HFFc6 (cell line): ENCODE data around the gene ANGPTL8. TPM values are rescaled to one million over a fixed set of nuclear protein-coding genes. Genes with fewer than 3 reads are reported as not detected.
A peak's percentile ranks its signal among the peaks of the same experiment; 100 is the strongest.

ENCODE experiments used
- DNase-seq: peaks from one replicate; pipeline ENCODE4 v3.0.0-alpha.2; 2018
- H3K27ac Mint-ChIP-seq: 2 replicates; pipeline ENCODE4 v1.8.0; 2020; ENCODE audit warnings: mild to moderate bottlenecking, mixed read lengths
- H3K27me3 Mint-ChIP-seq: 2 replicates; pipeline ENCODE4 v1.8.0; 2021; ENCODE audit warnings: mild to moderate bottlenecking, moderate library complexity, mixed read lengths; ENCODE audit not compliant: insufficient read depth
- H3K36me3 Mint-ChIP-seq: 2 replicates; pipeline ENCODE4 v1.8.0; 2021; ENCODE audit warnings: low read depth, mixed read lengths
- H3K4me1 Mint-ChIP-seq: 2 replicates; pipeline ENCODE4 v1.8.0; 2020; ENCODE audit warnings: low read depth, mixed read lengths
- H3K4me3 Mint-ChIP-seq: 2 replicates; pipeline ENCODE4 v1.8.0; 2020; ENCODE audit warnings: mild to moderate bottlenecking, moderate library complexity, mixed read lengths
- H3K9me3 Mint-ChIP-seq: 2 replicates; pipeline ENCODE4 v1.8.0; 2020; ENCODE audit warnings: mild to moderate bottlenecking, mixed read lengths
- total RNA-seq, 6 experiments: library from RNA; stranded (reverse); fragmentation: NEBNext Ultra II Directional; extraction: Animal tissue kit (Norgen Biotek cat#: 25700); gene quantifications; 2 replicates in 1 of 6; 3 replicates in 5 of 6; pipeline ENCODE4 v1.2.3, GENCODE V29; 2021
- TF ChIP-seq, protein P1 (sequence below): fragments of 200-600 bp; sonication (generic); IDR thresholded peaks from 2 replicates; pipeline ENCODE4 v1.5.0; 2021; ENCODE audit warnings: antibody characterized with exemption, mild to moderate bottlenecking

The ANGPTL8 gene
- total RNA-seq, 6 experiments from 2014 or later, result not detected

GRCh38 chr19:11284515-11284914, 45.1 kb downstream of the ANGPTL8 start:
- Mint-ChIP-seq H3K27ac (no peak overlapping the region), H3K9me3 (no peaks in the 10 kb centered on the region), H3K4me3 (no peak overlapping the region), H3K27me3 (peaks cover 1% of the 10 kb centered on the region), H3K36me3 (no peaks in the 10 kb centered on the region), H3K4me1 (peaks cover 15% of the 10 kb centered on the region)
- no peak for DNase-seq
- TF ChIP-seq, protein P1, sequence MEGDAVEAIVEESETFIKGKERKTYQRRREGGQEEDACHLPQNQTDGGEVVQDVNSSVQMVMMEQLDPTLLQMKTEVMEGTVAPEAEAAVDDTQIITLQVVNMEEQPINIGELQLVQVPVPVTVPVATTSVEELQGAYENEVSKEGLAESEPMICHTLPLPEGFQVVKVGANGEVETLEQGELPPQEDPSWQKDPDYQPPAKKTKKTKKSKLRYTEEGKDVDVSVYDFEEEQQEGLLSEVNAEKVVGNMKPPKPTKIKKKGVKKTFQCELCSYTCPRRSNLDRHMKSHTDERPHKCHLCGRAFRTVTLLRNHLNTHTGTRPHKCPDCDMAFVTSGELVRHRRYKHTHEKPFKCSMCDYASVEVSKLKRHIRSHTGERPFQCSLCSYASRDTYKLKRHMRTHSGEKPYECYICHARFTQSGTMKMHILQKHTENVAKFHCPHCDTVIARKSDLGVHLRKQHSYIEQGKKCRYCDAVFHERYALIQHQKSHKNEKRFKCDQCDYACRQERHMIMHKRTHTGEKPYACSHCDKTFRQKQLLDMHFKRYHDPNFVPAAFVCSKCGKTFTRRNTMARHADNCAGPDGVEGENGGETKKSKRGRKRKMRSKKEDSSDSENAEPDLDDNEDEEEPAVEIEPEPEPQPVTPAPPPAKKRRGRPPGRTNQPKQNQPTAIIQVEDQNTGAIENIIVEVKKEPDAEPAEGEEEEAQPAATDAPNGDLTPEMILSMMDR, result no peak

DNA sequence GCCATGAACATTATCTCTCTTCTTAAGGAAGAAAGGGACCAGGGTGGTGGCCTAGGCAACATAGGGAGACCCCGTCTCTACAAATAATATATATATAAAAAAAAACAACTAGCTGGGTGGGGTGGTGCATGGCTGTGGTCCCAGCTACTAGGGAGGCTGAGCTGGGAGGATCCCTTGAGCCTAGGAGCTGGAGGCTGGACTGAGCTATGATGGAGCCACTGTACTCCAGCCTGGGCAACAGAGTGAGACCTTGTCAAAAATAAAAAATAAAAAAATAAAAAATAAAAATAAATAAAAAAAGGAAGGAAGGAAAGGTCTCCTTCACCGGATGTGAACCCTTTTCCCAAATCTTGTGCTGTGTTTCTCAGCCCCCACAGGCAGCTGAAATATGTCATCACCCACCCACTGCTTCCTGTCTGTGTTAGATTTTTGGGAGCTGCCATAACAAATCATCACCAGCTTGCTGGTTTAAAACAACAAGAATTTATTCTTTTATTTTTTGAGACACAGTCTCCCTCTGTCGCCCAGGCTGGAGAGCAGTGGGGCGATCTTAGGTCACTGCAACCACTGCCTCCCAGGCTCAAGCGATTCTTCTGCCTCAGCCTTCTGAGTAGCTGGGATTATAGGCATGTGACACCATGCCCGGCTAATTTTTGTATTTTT, 47.0 kb downstream of the ANGPTL8 start:
- peak; percentile 11 for DNase-seq
- H3K27me3 Mint-ChIP-seq, result peaks cover 1% of the 10 kb centered on the region
- no peaks in the 10 kb centered on the region for H3K36me3 Mint-ChIP-seq
- no peak overlapping the region for H3K27ac Mint-ChIP-seq
- TF ChIP-seq, protein P1, result no peak; the same call in 1 of the 2 replicates
- no peak overlapping the region for H3K4me3 Mint-ChIP-seq
- H3K4me1 Mint-ChIP-seq, result peaks cover 14% of the 10 kb centered on the region
- no peaks in the 10 kb centered on the region for H3K9me3 Mint-ChIP-seq

DNA sequence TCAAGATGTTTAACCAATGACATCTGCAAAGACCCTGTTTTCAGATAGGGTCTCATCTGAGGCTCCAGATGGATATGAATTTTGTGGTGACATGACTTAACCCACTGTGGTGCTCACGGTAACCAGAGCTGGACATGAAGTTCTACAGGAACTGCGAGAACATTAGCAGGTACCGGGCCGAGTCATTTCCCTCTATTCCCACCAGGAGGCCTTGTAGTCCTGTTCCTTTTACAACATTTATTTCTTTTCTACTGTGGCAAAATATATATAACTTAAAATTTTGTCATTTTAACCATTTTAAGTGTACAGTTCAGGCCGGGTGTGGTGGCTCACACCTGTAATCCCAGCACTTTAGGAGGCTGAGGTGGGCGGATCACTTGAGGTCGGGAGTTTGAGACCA, 48.9 kb downstream of the ANGPTL8 start:
- TF ChIP-seq, protein P1, result peak; percentile 77
- Mint-ChIP-seq H3K27ac (no peak overlapping the region), H3K4me1 (peaks cover 11% of the 10 kb centered on the region), H3K27me3 (peaks cover 1% of the 10 kb centered on the region), H3K36me3 (no peaks in the 10 kb centered on the region), H3K9me3 (no peaks in the 10 kb centered on the region), H3K4me3 (no peak overlapping the region)
- DNase-seq, result no peak

DNA sequence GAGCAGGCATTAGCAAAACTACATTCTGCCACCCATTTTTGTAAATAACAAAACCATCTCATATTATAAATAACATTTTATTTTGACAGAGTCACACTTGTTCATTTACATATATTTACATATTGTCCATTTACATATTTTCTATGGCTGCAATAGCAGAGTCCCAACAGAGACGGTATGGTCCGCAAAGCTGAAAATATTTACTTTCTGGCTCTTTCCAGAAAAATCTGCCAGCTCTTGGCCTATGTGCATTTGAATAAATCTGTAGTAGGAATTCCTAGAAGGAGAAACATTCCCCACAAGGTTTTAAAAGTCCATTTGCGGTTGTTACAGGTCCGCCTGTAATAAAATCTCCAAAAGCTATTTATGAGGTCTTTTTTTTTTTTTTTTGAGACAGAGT, 50.8 kb downstream of the ANGPTL8 start:
- Mint-ChIP-seq H3K4me1 (peaks cover 22% of the 10 kb centered on the region), H3K9me3 (no peaks in the 10 kb centered on the region), H3K27ac (no peak overlapping the region), H3K36me3 (no peaks in the 10 kb centered on the region), H3K4me3 (no peak overlapping the region), H3K27me3 (no peaks in the 10 kb centered on the region; the same call in 1 of the 2 replicates)
- no peak for DNase-seq
- TF ChIP-seq, protein P1, result no peak

DNA sequence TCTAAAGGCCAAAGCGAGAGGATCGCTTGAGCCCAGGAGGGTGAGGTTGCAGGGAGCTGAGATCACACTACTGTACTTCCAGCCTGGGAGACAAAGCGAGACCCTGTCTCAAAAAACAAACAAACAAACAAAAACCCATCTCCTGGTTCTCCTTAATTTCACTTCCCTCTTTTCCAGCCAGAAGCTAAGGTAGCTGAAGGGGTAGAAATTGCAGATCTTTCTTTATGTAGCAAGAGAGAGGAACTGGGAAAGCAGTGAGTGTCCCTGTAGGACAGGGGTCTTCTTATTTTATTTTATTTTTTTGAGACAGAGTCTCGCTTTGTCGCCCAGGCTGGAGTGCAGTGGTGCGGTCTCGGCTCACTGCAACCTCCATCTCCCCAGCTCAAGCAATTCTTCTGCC, 52.0 kb downstream of the ANGPTL8 start:
- no peaks in the 10 kb centered on the region for H3K36me3 Mint-ChIP-seq
- no peak for DNase-seq
- H3K4me1 Mint-ChIP-seq, result peaks cover 26% of the 10 kb centered on the region
- H3K4me3 Mint-ChIP-seq, result no peak overlapping the region
- TF ChIP-seq, protein P1, result no peak
- no peaks in the 10 kb centered on the region for H3K9me3 Mint-ChIP-seq
- H3K27ac Mint-ChIP-seq, result no peak overlapping the region
- no peaks in the 10 kb centered on the region; the same call in 1 of the 2 replicates for H3K27me3 Mint-ChIP-seq

Other genes with a start within 250 kb of the ANGPTL8 start
- gene LDLR, start 150.2 kb upstream of the ANGPTL8 start, total RNA-seq, result 10 to 100 TPM; 22.8 to 34.3 (median 28.0) TPM
- gene SPC24, start 83.8 kb upstream of the ANGPTL8 start, total RNA-seq, result 10 to 100 TPM; 21.0 to 54.6 (median 50.3) TPM
- gene KANK2, start 42.1 kb upstream of the ANGPTL8 start, total RNA-seq, result 100 to 1,000 TPM; 132 to 167 (median 156) TPM
- gene DOCK6, start 22.9 kb downstream of the ANGPTL8 start, total RNA-seq, result 10 to 100 TPM; 20.7 to 32.2 (median 22.9) TPM
- gene TSPAN16, start 56.5 kb downstream of the ANGPTL8 start, total RNA-seq, result not detected
- 10 to 100 TPM in 2 of 6 experiments, 1 to 10 TPM in 4; 6.7 to 11.1 (median 8.7) TPM for gene RAB3D, start 100.0 kb downstream of the ANGPTL8 start, total RNA-seq
- gene TMEM205, start 106.6 kb downstream of the ANGPTL8 start, total RNA-seq, result 10 to 100 TPM; 36.9 to 51.8 (median 46.5) TPM
- gene CCDC159, start 106.9 kb downstream of the ANGPTL8 start, total RNA-seq, result 10 to 100 TPM in 4 of 6 experiments, 1 to 10 TPM in 2; 7.7 to 11.8 (median 10.4) TPM
- gene PLPPR2, start 115.8 kb downstream of the ANGPTL8 start, total RNA-seq, result 10 to 100 TPM; 52.4 to 82.2 (median 59.7) TPM
- 1 to 10 TPM; 1.2 to 2.2 (median 1.6) TPM for gene SWSAP1, start 135.0 kb downstream of the ANGPTL8 start, total RNA-seq
- 1 to 10 TPM; 6.1 to 8.3 (median 7.1) TPM for gene EPOR, start 144.7 kb downstream of the ANGPTL8 start, total RNA-seq
- 10 to 100 TPM in 1 of 6 experiments, 1 to 10 TPM in 5; 7.3 to 11.7 (median 8.9) TPM for gene RGL3, start 179.7 kb downstream of the ANGPTL8 start, total RNA-seq
- gene ODAD3, start 195.5 kb downstream of the ANGPTL8 start, total RNA-seq, result 1 to 10 TPM in 1 of 6 experiments, under 1 TPM in 4, not detected in 1; 0.16 to 1.1 (median 0.60) TPM
- gene PRKCSH, start 196.0 kb downstream of the ANGPTL8 start, total RNA-seq, result 100 to 1,000 TPM; 367 to 460 (median 388) TPM
- gene ELAVL3, start 241.4 kb downstream of the ANGPTL8 start, total RNA-seq, result not detected